GM23248 (cell line): ENCODE measurements around the gene NSUN7.

ENCODE experiments used
- EZH2 ChIP-seq: fragments of 200-600 bp; sonication (generic); IDR thresholded peaks from 2 replicates; pipeline ENCODE4 v1.6.1; 2018; ENCODE audit warnings: antibody characterized with exemption, mild to moderate bottlenecking; ENCODE audit not compliant: insufficient read depth, poor library complexity, severe bottlenecking
- EZH2phosphoT487 ChIP-seq: fragments of 200-600 bp; sonication (generic); IDR thresholded peaks from 2 replicates; pipeline ENCODE4 v1.6.1; 2018; ENCODE audit warnings: antibody characterized with exemption, moderate library complexity, mild to moderate bottlenecking, low read depth; ENCODE audit not compliant: insufficient read depth

GRCh38 chr4:40782876-40783275 lies 33.1 kb downstream of the NSUN7 start:
- TF ChIP-seq EZH2 (no peak), EZH2phosphoT487 (no peak)
